Right lobe of liver (tissue), 4 donors: ENCODE measurements around the gene PPM1H.

Experiments used
- CTCF ChIP-seq, 4 donors: fragments of 200-600 bp in 3 of 4; fragments of 450-650 bp in 1 of 4; IDR thresholded peaks; one replicate each; pipeline versions ENCODE4 v1.5.1 to v1.8.0; 2016 to 2022; ENCODE audit warnings: antibody characterized with exemption in 4 of 4, mild to moderate bottlenecking in 2 of 4
- POLR2A ChIP-seq: fragments of 450-650 bp; IDR thresholded peaks from one replicate; pipeline ENCODE4 v1.6.1; 2017; ENCODE audit warnings: antibody characterized with exemption, mild to moderate bottlenecking
- donor health status: DM: no; HTN: no; CAD: no.
- donor health status: DM: no; HTN: no; CAD: no.
- donor health status: DM: no; HTN: yes; CAD: no.

GRCh38 chr12:62722971-62723680 lies 211.8 kb downstream of the PPM1H start:
- TF ChIP-seq CTCF (IDR thresholded peaks at IDR 0.05) = no peak
- no peak for TF ChIP-seq POLR2A
